ENCODE data around the gene ATM. TPM values are rescaled to one million over a fixed set of nuclear protein-coding genes. Genes with fewer than 3 reads are reported as not detected.

ATM gene
- 30.1 TPM for total RNA-seq
- long read RNA-seq, partial matches to known transcripts = 0 of 1 reads
- long read RNA-seq, other reads (novel, unspliced or antisense) = 1 of 1 reads

DNA sequence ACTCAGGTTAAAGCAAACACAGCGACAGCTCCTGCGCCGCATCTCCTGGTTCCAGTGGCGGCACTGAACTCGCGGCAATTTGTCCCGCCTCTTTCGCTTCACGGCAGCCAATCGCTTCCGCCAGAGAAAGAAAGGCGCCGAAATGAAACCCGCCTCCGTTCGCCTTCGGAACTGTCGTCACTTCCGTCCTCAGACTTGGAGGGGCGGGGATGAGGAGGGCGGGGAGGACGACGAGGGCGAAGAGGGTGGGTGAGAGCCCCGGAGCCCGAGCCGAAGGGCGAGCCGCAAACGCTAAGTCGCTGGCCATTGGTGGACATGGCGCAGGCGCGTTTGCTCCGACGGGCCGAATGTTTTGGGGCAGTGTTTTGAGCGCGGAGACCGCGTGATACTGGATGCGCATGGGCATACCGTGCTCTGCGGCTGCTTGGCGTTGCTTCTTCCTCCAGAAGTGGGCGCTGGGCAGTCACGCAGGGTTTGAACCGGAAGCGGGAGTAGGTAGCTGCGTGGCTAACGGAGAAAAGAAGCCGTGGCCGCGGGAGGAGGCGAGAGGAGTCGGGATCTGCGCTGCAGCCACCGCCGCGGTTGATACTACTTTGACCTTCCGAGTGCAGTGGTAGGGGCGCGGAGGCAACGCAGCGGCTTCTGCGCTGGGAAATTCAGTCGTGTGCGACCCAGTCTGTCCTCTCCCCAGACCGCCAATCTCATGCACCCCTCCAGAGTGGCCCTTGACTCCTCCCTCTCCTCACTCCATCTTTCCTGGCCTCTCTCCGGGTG lies at the start of gene ATM, which contains the start of gene NPAT:
ATM (plus strand) TSS at position 494 of the 774 bp plus-strand sequence. CDS start 4,558 bp downstream, outside the sequence.
NPAT (minus strand) TSS at position 65 of the 774 bp plus-strand sequence. CDS start 102 bp downstream, outside the sequence.
- TF ChIP-seq, protein P1, sequence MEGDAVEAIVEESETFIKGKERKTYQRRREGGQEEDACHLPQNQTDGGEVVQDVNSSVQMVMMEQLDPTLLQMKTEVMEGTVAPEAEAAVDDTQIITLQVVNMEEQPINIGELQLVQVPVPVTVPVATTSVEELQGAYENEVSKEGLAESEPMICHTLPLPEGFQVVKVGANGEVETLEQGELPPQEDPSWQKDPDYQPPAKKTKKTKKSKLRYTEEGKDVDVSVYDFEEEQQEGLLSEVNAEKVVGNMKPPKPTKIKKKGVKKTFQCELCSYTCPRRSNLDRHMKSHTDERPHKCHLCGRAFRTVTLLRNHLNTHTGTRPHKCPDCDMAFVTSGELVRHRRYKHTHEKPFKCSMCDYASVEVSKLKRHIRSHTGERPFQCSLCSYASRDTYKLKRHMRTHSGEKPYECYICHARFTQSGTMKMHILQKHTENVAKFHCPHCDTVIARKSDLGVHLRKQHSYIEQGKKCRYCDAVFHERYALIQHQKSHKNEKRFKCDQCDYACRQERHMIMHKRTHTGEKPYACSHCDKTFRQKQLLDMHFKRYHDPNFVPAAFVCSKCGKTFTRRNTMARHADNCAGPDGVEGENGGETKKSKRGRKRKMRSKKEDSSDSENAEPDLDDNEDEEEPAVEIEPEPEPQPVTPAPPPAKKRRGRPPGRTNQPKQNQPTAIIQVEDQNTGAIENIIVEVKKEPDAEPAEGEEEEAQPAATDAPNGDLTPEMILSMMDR (IDR thresholded peaks at IDR 0.05; ENCODE audit: borderline replicate concordance) = peak; percentile 78
- H3K4me3 ChIP-seq = peak within 1 kb of the TSS; percentile 75
- DNase-seq = peak; percentile 99
- H3K4me1 ChIP-seq = peaks cover 64% of the 10 kb centered on the region
- intact Hi-C loops (cut with micrococcal nuclease) = loop anchor here (5.0 kb wide), 1 partner anchor 100 kb away; the partner anchor contains the start of gene ACAT1
- no peaks in the 10 kb centered on the region for H3K27me3 ChIP-seq (ENCODE audit: low read depth)
- peaks cover 3% of the 10 kb centered on the region for H3K36me3 ChIP-seq
- peak within 1 kb of the TSS; percentile 96 for H3K27ac ChIP-seq (replicated peaks)
- no peaks in the 10 kb centered on the region for H3K9me3 ChIP-seq (replicated peaks)

DNA sequence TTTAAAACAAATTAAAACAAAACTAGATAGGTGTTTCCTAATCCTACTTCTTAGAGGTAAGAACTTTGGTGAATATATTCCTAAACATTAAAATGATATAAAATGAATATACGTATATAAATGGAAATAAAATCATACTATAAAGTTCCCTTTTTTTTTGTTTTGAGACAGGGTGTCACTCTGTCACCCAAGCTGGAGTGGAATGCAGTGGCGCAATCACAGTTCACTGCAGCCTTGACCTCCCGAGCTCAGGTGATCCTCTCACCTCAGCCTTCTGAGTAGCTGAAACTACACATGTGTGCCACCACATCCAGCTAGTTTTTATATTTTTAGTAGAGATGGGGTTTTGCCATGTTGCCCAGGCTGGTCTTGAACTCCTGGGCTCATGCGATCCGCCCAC lies 45.3 kb upstream of the ATM start:
- TF ChIP-seq, protein P1 (IDR thresholded peaks at IDR 0.05; ENCODE audit: borderline replicate concordance) = no peak
- no peaks in the 10 kb centered on the region for H3K4me1 ChIP-seq
- no peak overlapping the region for H3K27ac ChIP-seq (replicated peaks)
- no peaks in the 10 kb centered on the region for H3K27me3 ChIP-seq (ENCODE audit: low read depth)
- DNase-seq = no peak
- no peak overlapping the region for H3K4me3 ChIP-seq
- no peaks in the 10 kb centered on the region for H3K9me3 ChIP-seq (replicated peaks)
- H3K36me3 ChIP-seq = peaks cover 76% of the 10 kb centered on the region
- intact Hi-C loops (cut with micrococcal nuclease) = no loop called here

GRCh38 chr11:108193725-108194124 lies 29.1 kb upstream of the ATM start:
- Histone ChIP-seq H3K4me1 (peaks cover 5% of the 10 kb centered on the region), H3K9me3 (replicated peaks) (no peaks in the 10 kb centered on the region), H3K36me3 (peaks cover 76% of the 10 kb centered on the region), H3K27me3 (ENCODE audit: low read depth) (no peaks in the 10 kb centered on the region), H3K4me3 (no peak overlapping the region), H3K27ac (replicated peaks) (no peak overlapping the region)
- DNase-seq = no peak
- TF ChIP-seq, protein P1 (IDR thresholded peaks at IDR 0.05; ENCODE audit: borderline replicate concordance) = no peak
- intact Hi-C loops (cut with micrococcal nuclease) = no loop called here

GRCh38 chr11:108196901-108197300 lies 26.0 kb upstream of the ATM start:
- Histone ChIP-seq H3K4me1 (peaks cover 14% of the 10 kb centered on the region), H3K27ac (replicated peaks) (no peak overlapping the region), H3K4me3 (no peak overlapping the region), H3K36me3 (peaks cover 47% of the 10 kb centered on the region), H3K27me3 (ENCODE audit: low read depth) (no peaks in the 10 kb centered on the region), H3K9me3 (replicated peaks) (no peaks in the 10 kb centered on the region)
- TF ChIP-seq, protein P1 (IDR thresholded peaks at IDR 0.05; ENCODE audit: borderline replicate concordance) = no peak
- DNase-seq = no peak
- intact Hi-C loops (cut with micrococcal nuclease) = no loop called here

DNA sequence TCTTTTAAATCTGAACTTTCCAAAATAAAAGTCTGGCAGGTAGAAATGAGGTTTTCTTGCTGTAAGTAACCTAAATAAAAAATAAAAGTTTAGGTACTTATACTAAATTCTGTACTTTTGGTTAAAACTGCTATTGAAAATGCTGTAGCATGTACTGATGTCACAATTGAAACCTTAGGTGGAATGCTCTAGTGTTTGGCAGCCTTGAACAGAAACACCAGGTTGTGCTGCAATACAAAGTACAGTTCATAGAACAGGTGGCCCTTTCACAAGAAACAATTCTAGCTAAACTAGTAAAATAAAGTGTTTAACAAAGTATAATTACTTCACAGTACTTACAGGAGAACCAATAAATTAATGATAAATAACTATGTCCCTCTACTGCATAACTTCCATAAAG lies 25.5 kb upstream of the ATM start:
- Histone ChIP-seq H3K4me3 (no peak overlapping the region), H3K9me3 (replicated peaks) (no peaks in the 10 kb centered on the region), H3K27me3 (ENCODE audit: low read depth) (no peaks in the 10 kb centered on the region), H3K27ac (replicated peaks) (no peak overlapping the region), H3K36me3 (peaks cover 43% of the 10 kb centered on the region), H3K4me1 (peaks cover 14% of the 10 kb centered on the region)
- intact Hi-C loops (cut with micrococcal nuclease) = no loop called here
- TF ChIP-seq, protein P1 (IDR thresholded peaks at IDR 0.05; ENCODE audit: borderline replicate concordance) = no peak
- DNase-seq = no peak
